Loucy (cell line): ENCODE data around the gene ANGEL1.

Source experiments
- H2AFZ ChIP-seq: fragments of 200-600 bp; sonication (generic); 2 replicates; pipeline ENCODE4 v1.6.0; 2016; ENCODE audit warnings: antibody characterized with exemption, mild to moderate bottlenecking, low read length, moderate library complexity
- H3F3A ChIP-seq: fragments of 200-600 bp; 2 replicates; pipeline ENCODE4 v1.6.0; 2016; ENCODE audit warnings: antibody characterized with exemption, low read depth, mild to moderate bottlenecking
- H3K27me3 ChIP-seq: fragments of 200-600 bp; sonication (generic); 2 replicates; pipeline ENCODE4 v1.6.1; 2014; ENCODE audit warnings: low read length, mild to moderate bottlenecking; ENCODE audit not compliant: insufficient read depth, poor library complexity, severe bottlenecking
- H3K36me3 ChIP-seq: fragments of 200-600 bp; sonication (generic); 2 replicates; pipeline ENCODE4 v1.6.1; 2016; ENCODE audit warnings: low read length; ENCODE audit not compliant: insufficient read depth
- H3K4me1 ChIP-seq: fragments of 200-600 bp; sonication (generic); 2 replicates; pipeline ENCODE4 v1.5.1; 2014; ENCODE audit warnings: low read length, mild to moderate bottlenecking; ENCODE audit not compliant: insufficient read depth, poor library complexity, severe bottlenecking
- H3K4me2 ChIP-seq: fragments of 200-600 bp; sonication (generic); 2 replicates; pipeline ENCODE4 v1.6.0; 2014; ENCODE audit warnings: antibody characterized with exemption, low read length, low read depth, mild to moderate bottlenecking; ENCODE audit not compliant: poor library complexity, severe bottlenecking
- H3K4me3 ChIP-seq: fragments of 200-600 bp; sonication (generic); 2 replicates; pipeline ENCODE4 v1.5.1; 2014; ENCODE audit warnings: low read length, mild to moderate bottlenecking, mixed read lengths; ENCODE audit not compliant: poor library complexity, severe bottlenecking
- H3K79me2 ChIP-seq: fragments of 200-600 bp; sonication (generic); 2 replicates; pipeline ENCODE4 v1.6.1; 2014; ENCODE audit warnings: low read length; ENCODE audit not compliant: insufficient read depth
- H3K9ac ChIP-seq: fragments of 200-600 bp; sonication (generic); 2 replicates; pipeline ENCODE4 v1.6.0; 2014; ENCODE audit warnings: mild to moderate bottlenecking, low read depth, low read length, moderate library complexity; ENCODE audit not compliant: poor library complexity, severe bottlenecking
- H3K9me2 ChIP-seq: fragments of 200-600 bp; sonication (generic); replicated peaks from 2 replicates; pipeline ENCODE4 v1.6.1; 2016; ENCODE audit warnings: low read depth, low read length, mixed read lengths
- H3K9me3 ChIP-seq: fragments of 200-600 bp; sonication (generic); 2 replicates; pipeline ENCODE4 v1.6.1; 2014; ENCODE audit warnings: mild to moderate bottlenecking, antibody characterized with exemption, low read length, low read depth; ENCODE audit not compliant: insufficient read depth
- H4K20me1 ChIP-seq: fragments of 200-600 bp; sonication (generic); 2 replicates; pipeline ENCODE4 v1.6.0; 2014; ENCODE audit warnings: antibody characterized with exemption, low read length, mild to moderate bottlenecking; ENCODE audit not compliant: insufficient read depth, poor library complexity, severe bottlenecking
- EZH2phosphoT487 ChIP-seq: fragments of 200-600 bp; IDR thresholded peaks from 2 replicates; pipeline ENCODE4 v1.6.1; 2018; ENCODE audit warnings: antibody characterized with exemption, mild to moderate bottlenecking, moderate library complexity, borderline replicate concordance
- TF ChIP-seq, protein P1 (sequence below): fragments of 200-600 bp; sonication (generic); conservative IDR thresholded peaks from 2 replicates; pipeline ENCODE4 v1.5.1; 2014; ENCODE audit warnings: mild to moderate bottlenecking, antibody characterized with exemption, low read length

The ANGEL1 gene

DNA sequence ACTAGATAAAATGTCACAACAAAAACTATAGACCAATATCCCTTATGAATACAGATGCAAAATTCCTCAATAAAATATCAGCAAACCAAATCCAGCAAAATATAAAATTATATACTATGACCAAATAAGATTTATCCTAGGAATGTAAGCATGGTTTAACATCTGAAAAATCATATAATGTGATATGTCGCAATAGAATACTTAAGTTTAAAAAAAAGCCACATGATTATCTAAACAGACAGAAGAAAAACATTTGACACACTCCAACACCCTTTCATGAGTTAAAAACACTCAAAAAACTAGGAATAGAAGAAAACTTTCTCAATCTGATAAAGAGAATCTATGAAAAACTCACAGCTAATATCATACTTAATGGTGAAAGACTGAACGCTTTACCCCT, 20.3 kb downstream of the ANGEL1 start:
- Histone ChIP-seq H4K20me1 (no peaks in the 10 kb centered on the region), H2AFZ (no peak overlapping the region), H3F3A (no peaks in the 10 kb centered on the region), H3K9me2 (no peaks in the 10 kb centered on the region), H3K9ac (no peak overlapping the region), H3K79me2 (no peaks in the 10 kb centered on the region), H3K4me1 (no peaks in the 10 kb centered on the region), H3K4me3 (no peak overlapping the region), H3K4me2 (no peak overlapping the region), H3K9me3 (no peaks in the 10 kb centered on the region), H3K27me3 (no peaks in the 10 kb centered on the region), H3K36me3 (peaks cover 31% of the 10 kb centered on the region; the same call in 1 of the 2 replicates)
- TF ChIP-seq, protein P1, sequence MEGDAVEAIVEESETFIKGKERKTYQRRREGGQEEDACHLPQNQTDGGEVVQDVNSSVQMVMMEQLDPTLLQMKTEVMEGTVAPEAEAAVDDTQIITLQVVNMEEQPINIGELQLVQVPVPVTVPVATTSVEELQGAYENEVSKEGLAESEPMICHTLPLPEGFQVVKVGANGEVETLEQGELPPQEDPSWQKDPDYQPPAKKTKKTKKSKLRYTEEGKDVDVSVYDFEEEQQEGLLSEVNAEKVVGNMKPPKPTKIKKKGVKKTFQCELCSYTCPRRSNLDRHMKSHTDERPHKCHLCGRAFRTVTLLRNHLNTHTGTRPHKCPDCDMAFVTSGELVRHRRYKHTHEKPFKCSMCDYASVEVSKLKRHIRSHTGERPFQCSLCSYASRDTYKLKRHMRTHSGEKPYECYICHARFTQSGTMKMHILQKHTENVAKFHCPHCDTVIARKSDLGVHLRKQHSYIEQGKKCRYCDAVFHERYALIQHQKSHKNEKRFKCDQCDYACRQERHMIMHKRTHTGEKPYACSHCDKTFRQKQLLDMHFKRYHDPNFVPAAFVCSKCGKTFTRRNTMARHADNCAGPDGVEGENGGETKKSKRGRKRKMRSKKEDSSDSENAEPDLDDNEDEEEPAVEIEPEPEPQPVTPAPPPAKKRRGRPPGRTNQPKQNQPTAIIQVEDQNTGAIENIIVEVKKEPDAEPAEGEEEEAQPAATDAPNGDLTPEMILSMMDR, result no peak
- no peak for TF ChIP-seq EZH2phosphoT487

DNA sequence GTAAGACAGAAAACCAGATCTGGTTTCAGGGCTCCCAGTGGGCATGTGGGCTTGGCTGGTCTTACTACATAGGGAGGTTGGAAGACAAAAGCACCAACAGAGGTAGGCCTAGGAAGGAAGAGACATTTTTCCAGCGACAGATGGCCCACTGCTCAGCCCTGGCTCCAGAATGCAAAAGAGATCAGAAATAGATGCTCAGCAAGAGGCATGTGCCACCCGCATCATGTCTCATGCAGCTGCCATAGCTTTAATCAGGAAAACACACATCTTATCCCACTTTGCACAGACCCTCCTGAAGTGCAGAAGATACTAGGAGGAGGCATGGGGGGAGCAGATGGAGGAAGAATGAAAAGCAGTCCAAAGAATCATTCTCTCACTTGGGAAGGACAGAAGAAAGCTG, 26.1 kb downstream of the ANGEL1 start:
- H4K20me1 ChIP-seq, result no peaks in the 10 kb centered on the region
- H3K4me3 ChIP-seq, result no peak overlapping the region
- H3K36me3 ChIP-seq, result peaks cover 33% of the 10 kb centered on the region; the same call in 1 of the 2 replicates
- TF ChIP-seq EZH2phosphoT487, result no peak
- TF ChIP-seq, protein P1, result no peak
- H3K9ac ChIP-seq, result no peak overlapping the region
- H3F3A ChIP-seq, result no peaks in the 10 kb centered on the region
- no peaks in the 10 kb centered on the region for H3K79me2 ChIP-seq
- no peaks in the 10 kb centered on the region for H3K9me2 ChIP-seq
- no peaks in the 10 kb centered on the region for H3K27me3 ChIP-seq
- no peak overlapping the region for H3K4me2 ChIP-seq
- no peak overlapping the region for H2AFZ ChIP-seq
- no peaks in the 10 kb centered on the region for H3K9me3 ChIP-seq
- H3K4me1 ChIP-seq, result peaks cover 9% of the 10 kb centered on the region

DNA sequence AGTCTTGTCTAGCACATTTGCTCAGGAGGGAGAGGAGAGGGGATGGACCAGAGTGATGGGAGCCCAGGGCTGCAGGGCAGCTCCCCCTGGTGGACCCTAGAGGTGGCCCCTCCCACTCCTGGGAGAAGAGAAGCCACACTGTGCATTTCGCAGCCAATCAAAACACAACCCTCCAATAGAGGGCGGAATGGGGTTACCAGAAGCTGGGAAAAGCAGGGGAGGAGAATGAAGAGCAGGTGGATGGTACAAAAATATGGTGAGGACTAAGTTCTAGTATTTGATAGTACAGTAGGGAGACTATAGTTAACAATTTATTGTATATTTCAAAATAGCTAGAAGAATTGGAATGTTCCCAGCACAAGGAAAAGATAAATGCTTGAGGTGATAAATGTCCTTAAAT, 27.8 kb downstream of the ANGEL1 start:
- Histone ChIP-seq H3K4me3 (no peak overlapping the region), H2AFZ (no peak overlapping the region), H3K79me2 (no peaks in the 10 kb centered on the region), H3K36me3 (peaks cover 20% of the 10 kb centered on the region; the same call in 1 of the 2 replicates), H3K27me3 (no peaks in the 10 kb centered on the region), H3K9me2 (no peaks in the 10 kb centered on the region), H3K4me2 (no peak overlapping the region), H3K9ac (no peak overlapping the region), H3F3A (no peaks in the 10 kb centered on the region), H4K20me1 (no peaks in the 10 kb centered on the region), H3K9me3 (no peaks in the 10 kb centered on the region), H3K4me1 (peaks cover 15% of the 10 kb centered on the region)
- TF ChIP-seq, protein P1, result peak; percentile 98
- no peak for TF ChIP-seq EZH2phosphoT487
